DND-41 (cell line): ENCODE measurements around the gene CTTNBP2NL.

Source experiments
- CTCF ChIP-seq: IDR thresholded peaks from 2 replicates; pipeline ENCODE4 v1.5.1; 2012; ENCODE audit warnings: borderline replicate concordance, low read length, moderate library complexity, mild to moderate bottlenecking; ENCODE audit not compliant: poor library complexity, severe bottlenecking; ENCODE audit errors: extremely low read depth
- EZH2 ChIP-seq: IDR thresholded peaks from 3 replicates; pipeline ENCODE4 v1.6.1; 2012; ENCODE audit warnings: borderline replicate concordance, low read depth, mild to moderate bottlenecking, moderate library complexity, low read length, inconsistent platforms; ENCODE audit not compliant: severe bottlenecking

- TF ChIP-seq CTCF (no peak), EZH2 (no peak)
Observed at GRCh38 chr1:112470966-112471365, 75.0 kb downstream of the CTTNBP2NL start.
